Measurements from ENCODE around the gene COLEC11. TPM values are rescaled to one million over a fixed set of nuclear protein-coding genes. Genes with fewer than 3 reads are reported as not detected.

The COLEC11 gene
- total RNA-seq, 2 experiments from 2014 or later = 0.47 TPM; not detected in 1

- POLR2A ChIA-PET = no interaction called here
Observed at GRCh38 chr2:3654531-3655225, 59.8 kb downstream of the COLEC11 start.

DNA sequence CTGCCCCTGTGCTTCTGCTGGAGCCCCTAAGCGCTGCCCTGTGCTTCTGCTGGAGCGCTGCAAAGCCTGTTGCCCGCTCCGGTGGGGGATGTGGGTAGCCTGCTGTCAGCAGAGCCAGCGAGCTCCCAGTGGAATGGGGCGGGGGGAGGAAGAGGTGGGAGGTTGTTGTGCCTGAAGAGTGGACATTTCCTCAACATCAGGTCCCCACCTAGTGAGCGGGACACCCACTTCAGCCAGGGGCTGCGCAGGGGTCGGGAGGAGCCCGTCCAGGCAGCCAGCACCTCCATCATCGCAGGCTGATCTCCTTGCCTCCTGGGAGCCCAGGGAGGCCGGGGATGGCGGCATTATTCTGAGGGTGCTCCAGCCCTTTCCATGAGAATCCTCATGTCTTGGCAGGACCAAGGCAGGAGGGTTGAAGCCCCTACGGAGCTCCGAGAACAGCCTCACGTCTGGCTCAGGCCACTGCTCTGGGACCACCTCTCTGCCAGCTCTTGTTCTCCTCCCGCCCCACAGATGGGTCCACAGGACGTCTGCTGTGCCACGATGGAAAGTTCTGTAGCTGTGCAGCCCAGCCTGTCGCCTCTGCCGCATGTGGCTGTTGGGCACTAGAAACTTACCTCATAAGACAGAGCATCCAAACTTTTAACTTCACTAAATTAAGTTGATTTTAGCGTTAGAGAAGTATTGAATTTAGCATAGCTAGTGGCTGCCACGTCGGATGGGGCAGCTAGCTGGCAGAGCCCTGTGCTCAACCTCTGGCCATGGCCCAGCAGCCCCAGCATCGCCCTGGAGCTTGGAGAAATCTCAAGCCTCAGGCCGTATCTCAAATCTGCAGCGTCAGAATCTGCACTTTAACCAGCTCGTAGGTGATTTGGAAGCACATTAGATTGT lies 61.2 kb downstream of the COLEC11 start:
- DNase-seq = no peak
- TF ChIP-seq CTCF (IDR thresholded peaks at IDR 0.05) = no peak
- no peak overlapping the region for H3K4me3 Mint-ChIP-seq
- H3K27ac Mint-ChIP-seq = no peak overlapping the region
- Histone ChIP-seq H3K27ac (ENCODE audit: low read depth in 1 of 2, low read length in 2 of 2) (no peak overlapping the region), H3K4me3 (ENCODE audit: low read length) (no peak overlapping the region), H3K27me3 (ENCODE audit: control insufficient read depth in 1 of 2, insufficient read depth in 2 of 2, low read length in 2 of 2) (no peaks in the 10 kb centered on the region), H3K36me3 (ENCODE audit: insufficient read depth, low read length) (no peaks in the 10 kb centered on the region), H3K9me3 (ENCODE audit: control insufficient read depth in 1 of 2, insufficient read depth in 1 of 2, low read length in 2 of 2) (peaks cover 0 to 4% of the 10 kb centered on the region in 2 experiments), H3K4me1 (ENCODE audit: insufficient read depth, low read length) (peaks cover 16% of the 10 kb centered on the region)
- no peaks in the 10 kb centered on the region for H3K27me3 Mint-ChIP-seq
- no peaks in the 10 kb centered on the region for H3K36me3 Mint-ChIP-seq (ENCODE audit: low read depth)
- POLR2A ChIA-PET = no interaction called here
- no peaks in the 10 kb centered on the region for H3K9me3 Mint-ChIP-seq
- no peak for ATAC-seq (ENCODE audit: poor library complexity)
- H3K4me1 Mint-ChIP-seq (ENCODE audit: low read depth) = peaks cover 14% of the 10 kb centered on the region
- intact Hi-C loops (cut with DNase I, micrococcal nuclease) = loop anchor here in 1 of 2 experiments (10.0 kb wide), 1 partner anchor 81 kb away; the partner anchor contains the start of gene RPS7
- CTCF ChIA-PET = no interaction called here

More at GRCh38 chr2:3654531-3655225, 59.8 kb downstream of the COLEC11 start:
- no peaks in the 10 kb centered on the region for H3K9me3 Mint-ChIP-seq
- H3K4me1 Mint-ChIP-seq (ENCODE audit: low read depth) = peaks cover 18% of the 10 kb centered on the region
- Histone ChIP-seq H3K4me1 (ENCODE audit: insufficient read depth, low read length) (peaks cover 21% of the 10 kb centered on the region), H3K27me3 (ENCODE audit: control insufficient read depth in 1 of 2, insufficient read depth in 2 of 2, low read length in 2 of 2) (peaks cover 0 to under 1% of the 10 kb centered on the region in 2 experiments), H3K9me3 (ENCODE audit: control insufficient read depth in 1 of 2, insufficient read depth in 1 of 2, low read length in 2 of 2) (no peaks in the 10 kb centered on the region), H3K4me3 (ENCODE audit: low read length) (no peak overlapping the region), H3K36me3 (ENCODE audit: insufficient read depth, low read length) (no peaks in the 10 kb centered on the region), H3K27ac (ENCODE audit: low read depth in 1 of 2, low read length in 2 of 2) (no peak overlapping the region)
- ATAC-seq (ENCODE audit: poor library complexity) (no peak), DNase-seq (no peak)
- H3K36me3 Mint-ChIP-seq (ENCODE audit: low read depth) = no peaks in the 10 kb centered on the region
- H3K4me3 Mint-ChIP-seq = no peak overlapping the region
- CTCF ChIA-PET = no interaction called here
- H3K27ac Mint-ChIP-seq = no peak overlapping the region
- no peaks in the 10 kb centered on the region for H3K27me3 Mint-ChIP-seq
- intact Hi-C loops (cut with DNase I, micrococcal nuclease) = loop anchor here (5.0 to 10.0 kb wide), 5 partner anchors 77 to 1532 kb away; partner anchors contain the start of genes RPS7 (in 2 of the 2) and RNASEH1 (in 1 of the 2)
- TF ChIP-seq CTCF (IDR thresholded peaks at IDR 0.05) = no peak

- no peak for TF ChIP-seq CTCF (IDR thresholded peaks at IDR 0.05)
- Mint-ChIP-seq H3K36me3 (ENCODE audit: low read depth) (no peaks in the 10 kb centered on the region), H3K4me3 (no peak overlapping the region), H3K9me3 (no peaks in the 10 kb centered on the region), H3K27me3 (no peaks in the 10 kb centered on the region), H3K4me1 (ENCODE audit: low read depth) (peaks cover 7% of the 10 kb centered on the region), H3K27ac (no peak overlapping the region)
- Histone ChIP-seq H3K4me1 (ENCODE audit: insufficient read depth, low read length) (peaks cover 9% of the 10 kb centered on the region), H3K4me3 (ENCODE audit: low read length) (no peak overlapping the region), H3K27me3 (ENCODE audit: control insufficient read depth in 1 of 2, insufficient read depth in 2 of 2, low read length in 2 of 2) (no peaks in the 10 kb centered on the region), H3K36me3 (ENCODE audit: insufficient read depth, low read length) (no peaks in the 10 kb centered on the region), H3K9me3 (ENCODE audit: control insufficient read depth in 1 of 2, insufficient read depth in 1 of 2, low read length in 2 of 2) (peaks cover 0 to 4% of the 10 kb centered on the region in 2 experiments), H3K27ac (ENCODE audit: low read depth in 1 of 2, low read length in 2 of 2) (no peak overlapping the region)
- ATAC-seq (ENCODE audit: poor library complexity) (no peak), DNase-seq (no peak)
- intact Hi-C loops (cut with DNase I, micrococcal nuclease) = loop anchor here in 1 of 2 experiments (10.0 kb wide), 1 partner anchor 82 kb away; the partner anchor contains the start of gene RPS7
- ChIA-PET POLR2A (no interaction called here), CTCF (no interaction called here)
Observed at GRCh38 chr2:3656762-3657721, 62.1 kb downstream of the COLEC11 start.
